Activated CD8-positive, alpha-beta memory T cell treated with anti-CD3 and anti-CD28 coated beads, Interleukin-2, amount 50 U/mL, for 24 hours (primary cell): Measurements from ENCODE around the gene ZNF808.
"Not testable (repeated sequence)": the region's sequence is repeated elsewhere in the genome, so short reads cannot be mapped to it uniquely, and the experiment has no call there.

Experiments
- DNase-seq: peaks from one replicate; pipeline ENCODE4 v3.0.0-alpha.2; 2020; ENCODE audit errors: extremely low read depth

ZNF808 gene

GRCh38 chr19:52593441-52593840, 66.0 kb downstream of the ZNF808 start:
- not testable (repeated sequence) for DNase-seq

- no peak for DNase-seq
These were observed 71.8 kb downstream of the ZNF808 start for GRCh38 chr19:52599241-52599640.

GRCh38 chr19:52600639-52601024, 73.2 kb downstream of the ZNF808 start:
- DNase-seq = no peak

- peak; percentile 86 for DNase-seq
These were observed 73.8 kb downstream of the ZNF808 start for GRCh38 chr19:52601025-52601973.

GRCh38 chr19:52601974-52602366, 74.5 kb downstream of the ZNF808 start:
- not testable (repeated sequence) for DNase-seq

- DNase-seq = no peak
These were observed 75.5 kb downstream of the ZNF808 start for GRCh38 chr19:52602941-52603340.

- DNase-seq = no peak
These were observed 76.2 kb downstream of the ZNF808 start for GRCh38 chr19:52603558-52604207.
